CD4-positive, alpha-beta T cell treated with Interleukin-12 subunit alpha and Interleukin-12 subunit beta, for 1 hour (primary cell): ENCODE results near the gene EFHD2.
"Not testable (repeated sequence)": the region's sequence is repeated elsewhere in the genome, so short reads cannot be mapped to it uniquely, and the experiment has no call there.

Source experiments
- DNase-seq: peaks from one replicate; pipeline ENCODE4 v3.0.0-alpha.2; 2020

EFHD2 gene

DNA sequence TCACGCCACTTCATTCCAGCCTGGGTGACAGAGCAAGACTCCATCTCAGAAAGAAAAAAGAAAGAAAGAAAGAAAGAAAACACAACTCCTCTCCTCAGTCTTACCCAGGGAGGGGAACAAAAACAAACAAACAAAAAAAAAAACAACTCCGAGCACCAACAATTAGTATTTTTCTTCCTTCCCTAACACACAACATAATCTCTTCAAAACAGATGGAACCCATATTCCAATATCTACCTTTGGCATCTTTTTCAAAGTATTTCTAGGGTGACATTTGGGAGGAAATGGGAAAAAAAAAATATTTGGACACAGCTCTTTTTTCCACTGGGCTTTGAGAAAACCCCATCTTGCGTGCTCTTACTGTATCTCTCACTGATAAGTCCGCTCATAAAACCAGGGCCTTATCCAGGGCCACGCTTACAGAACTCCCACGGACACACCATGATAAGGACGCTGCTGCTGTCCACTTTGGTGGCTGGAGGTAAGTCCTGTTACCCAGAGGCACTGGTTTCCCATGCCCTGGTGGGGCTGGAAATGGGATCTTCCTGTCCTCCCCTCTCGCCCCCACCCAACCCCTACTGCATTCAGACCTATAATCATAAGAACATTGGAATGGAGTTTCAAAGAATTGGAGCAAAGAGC, 46.7 kb downstream of the EFHD2 start, which contains the start of gene CELA2A:
Gene CELA2A, plus strand, starts transcription at position 420 of the 642 bp plus-strand sequence. Its CDS starts 22 bp downstream, at position 442.
- DNase-seq, result no peak

DNA sequence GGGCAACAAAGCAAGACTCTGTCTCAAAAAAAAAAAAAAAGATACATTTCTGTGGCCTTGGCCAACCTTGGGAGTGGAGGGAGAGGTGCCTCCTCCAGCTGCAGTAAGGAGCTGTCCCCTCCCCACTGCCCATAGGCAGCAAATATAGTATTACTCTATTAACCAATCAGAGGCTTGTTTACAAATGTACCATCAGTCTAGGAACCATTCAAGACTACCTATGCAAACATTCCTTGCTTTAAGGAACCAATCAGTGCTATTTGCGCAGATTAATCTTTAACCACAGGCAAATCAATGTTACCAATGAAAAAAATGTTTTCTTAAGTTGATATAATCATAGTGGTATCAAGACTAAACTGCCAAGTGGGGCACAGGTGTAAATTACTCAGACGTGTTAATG, 47.9 kb downstream of the EFHD2 start:
- no peak for DNase-seq

GRCh38 chr1:15458388-15458787, 48.7 kb downstream of the EFHD2 start:
- not testable (repeated sequence) for DNase-seq

DNA sequence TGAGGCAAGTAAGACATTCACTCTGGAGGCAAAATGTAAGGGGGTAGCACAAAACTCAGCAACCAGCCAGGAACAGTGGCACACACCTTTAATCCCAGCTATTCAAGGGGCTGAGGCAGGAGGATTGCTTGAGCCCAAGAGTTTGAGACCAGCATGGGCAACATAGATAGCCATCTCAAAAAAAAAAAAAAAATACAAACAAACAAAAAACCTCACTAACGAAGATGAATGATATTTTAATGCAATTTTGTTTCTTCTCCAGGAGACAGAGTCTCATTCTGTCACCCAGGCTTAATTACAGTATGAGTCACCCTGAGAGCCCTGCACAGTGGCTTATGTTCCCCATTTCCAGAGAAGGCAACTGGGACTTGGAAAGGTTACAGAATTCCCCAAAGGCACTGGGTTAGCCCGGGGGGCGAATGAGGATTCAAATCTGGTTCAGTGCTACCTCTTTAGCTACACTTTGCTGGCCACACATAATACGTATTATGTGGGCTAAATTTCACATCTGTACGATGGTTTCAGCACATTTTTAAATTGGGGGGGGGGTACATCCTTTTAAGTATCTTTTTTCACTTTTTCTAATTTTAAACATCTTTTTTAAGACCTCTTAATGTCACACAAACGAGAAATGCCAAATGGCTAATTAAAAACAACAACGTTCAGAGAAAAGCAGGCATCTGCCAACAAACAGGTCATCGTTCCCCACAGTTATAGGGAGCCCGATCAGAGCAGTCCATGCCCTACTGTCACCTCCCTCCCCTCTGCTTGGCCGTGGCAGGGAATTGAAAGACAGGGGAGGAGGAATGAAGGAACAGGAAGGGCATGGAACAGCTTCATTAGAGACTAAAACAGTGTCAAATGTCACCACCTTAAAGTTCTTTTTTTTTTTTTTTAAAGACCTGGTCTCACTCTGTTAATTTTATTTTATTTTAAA, 50.4 kb downstream of the EFHD2 start:
- DNase-seq, result no peak

DNA sequence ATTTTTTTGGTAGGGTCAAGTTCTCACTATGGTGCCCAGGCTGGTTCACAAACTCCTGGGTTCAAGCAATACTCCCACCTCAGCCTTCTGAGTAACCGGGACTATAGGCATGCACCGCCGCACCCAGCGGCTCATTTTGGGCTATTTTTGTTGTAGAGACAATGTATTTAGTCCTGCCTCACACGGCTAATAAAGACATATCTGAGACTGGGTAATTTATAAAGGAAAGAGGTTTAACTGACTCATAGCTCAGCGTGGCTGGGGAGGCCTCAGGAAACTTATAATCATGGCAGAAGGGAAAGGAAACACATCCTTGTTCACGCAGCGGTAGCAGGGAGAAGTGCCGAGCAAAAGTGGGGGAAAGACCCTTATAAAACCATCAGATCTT, 51.0 kb downstream of the EFHD2 start:
- DNase-seq, result no peak

DNA sequence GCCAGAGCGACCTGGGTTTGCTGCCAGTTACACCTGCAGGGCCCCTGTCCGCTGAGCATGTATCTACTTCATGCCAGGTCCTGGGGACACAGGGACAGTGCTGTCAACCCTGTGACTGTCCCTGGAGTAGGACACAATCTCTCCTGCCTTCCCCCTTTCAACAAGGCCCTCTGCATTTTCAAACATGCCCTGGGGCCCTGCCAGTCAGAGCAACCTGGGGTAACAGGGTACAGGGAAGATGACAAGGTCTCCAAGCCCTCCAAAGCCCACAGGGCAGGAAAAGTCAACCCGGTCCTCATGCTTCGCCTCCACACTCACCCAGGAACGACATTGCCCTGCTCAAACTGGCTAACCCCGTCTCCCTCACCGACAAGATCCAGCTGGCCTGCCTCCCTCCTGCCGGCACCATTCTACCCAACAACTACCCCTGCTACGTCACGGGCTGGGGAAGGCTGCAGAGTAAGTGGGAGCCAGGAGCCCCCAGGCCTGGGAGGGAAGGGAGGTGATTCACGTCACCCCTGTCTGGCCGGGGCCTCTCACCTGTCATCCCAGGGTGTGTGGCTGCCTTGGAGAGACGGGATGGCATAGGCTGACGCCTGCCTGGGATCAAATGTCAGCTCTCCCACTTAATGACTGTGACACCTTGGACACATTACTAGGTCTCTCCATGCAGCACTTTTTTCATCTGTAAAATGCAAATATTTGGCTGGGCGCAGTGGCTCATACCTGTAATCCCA, 53.5 kb downstream of the EFHD2 start:
- not testable (repeated sequence) for DNase-seq

GRCh38 chr1:15463926-15464322, 54.2 kb downstream of the EFHD2 start:
- not testable (repeated sequence) for DNase-seq

GRCh38 chr1:15465674-15466073, 56.0 kb downstream of the EFHD2 start:
- no peak for DNase-seq

GRCh38 chr1:15466955-15467625, 57.4 kb downstream of the EFHD2 start:
- not testable (repeated sequence) for DNase-seq

GRCh38 chr1:15468145-15468544, 58.5 kb downstream of the EFHD2 start:
- no peak for DNase-seq

DNA sequence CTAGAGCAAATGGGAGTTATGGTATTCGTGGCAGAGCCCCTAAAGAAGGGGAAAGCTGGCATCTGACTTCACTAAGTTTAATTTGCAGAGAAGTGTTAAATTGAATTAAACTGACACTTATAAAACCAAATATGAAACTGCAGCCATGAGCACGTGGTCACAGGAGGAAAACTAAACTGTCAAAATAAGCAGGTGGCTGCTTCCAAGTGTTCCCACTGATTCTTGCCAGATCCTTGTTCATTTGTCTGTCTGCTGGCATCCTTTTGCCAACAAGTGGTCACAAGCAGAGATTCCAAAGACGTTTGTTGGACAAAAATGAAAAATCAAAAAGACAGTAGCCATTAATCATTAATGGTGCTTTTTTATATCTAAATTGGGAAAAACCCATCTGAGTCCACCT, 59.7 kb downstream of the EFHD2 start:
- DNase-seq, result no peak

GRCh38 chr1:15469821-15470448, 60.2 kb downstream of the EFHD2 start:
- not testable (repeated sequence) for DNase-seq

DNA sequence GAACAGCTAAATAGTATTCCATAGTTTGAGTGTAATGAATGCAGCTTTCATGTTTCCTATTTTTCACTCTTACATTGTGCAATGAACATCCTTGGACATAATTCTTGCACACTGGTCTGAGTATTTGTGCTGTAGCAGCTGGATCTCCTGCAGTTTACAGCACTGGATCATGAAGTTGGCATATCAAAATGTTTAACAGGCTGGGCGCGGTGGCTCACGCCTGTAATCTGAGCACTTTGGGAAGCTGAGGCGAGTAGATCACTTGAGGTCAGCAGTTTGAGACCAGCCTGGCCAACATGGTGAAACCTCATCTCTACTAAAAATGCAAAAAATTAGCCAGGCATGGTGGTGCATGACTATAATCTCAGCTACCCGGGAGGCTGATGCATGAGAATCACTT, 61.4 kb downstream of the EFHD2 start:
- DNase-seq, result not testable (repeated sequence)

DNA sequence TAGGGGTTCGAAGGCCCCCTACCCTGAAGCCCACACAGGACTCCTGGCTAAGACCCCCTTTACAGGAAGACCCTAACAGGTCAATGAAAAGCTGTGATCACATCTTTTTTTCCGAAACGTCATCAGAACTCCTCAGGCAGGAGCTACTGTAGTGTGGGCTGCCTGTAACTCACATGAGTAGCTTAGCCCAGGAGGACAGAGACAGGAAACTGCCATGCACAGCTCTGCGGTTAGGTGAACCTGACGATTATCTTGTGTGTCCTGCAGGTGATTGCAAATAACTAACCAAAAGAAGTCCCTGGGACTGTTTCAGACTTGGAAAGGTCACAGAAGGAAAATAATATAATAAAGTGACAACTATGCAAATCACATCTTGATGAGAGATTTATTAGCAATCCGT, 62.0 kb downstream of the EFHD2 start:
- not testable (repeated sequence) for DNase-seq

- DNase-seq, result no peak
These were observed 62.9 kb downstream of the EFHD2 start for GRCh38 chr1:15472587-15472986.

- DNase-seq, result no peak
These were observed 66.1 kb downstream of the EFHD2 start, which contains the start of gene CELA2B for GRCh38 chr1:15475752-15476314. Gene CELA2B, plus strand, starts transcription at chr1:15476104. Its CDS starts 22 bp downstream, at chr1:15476126.

DNA sequence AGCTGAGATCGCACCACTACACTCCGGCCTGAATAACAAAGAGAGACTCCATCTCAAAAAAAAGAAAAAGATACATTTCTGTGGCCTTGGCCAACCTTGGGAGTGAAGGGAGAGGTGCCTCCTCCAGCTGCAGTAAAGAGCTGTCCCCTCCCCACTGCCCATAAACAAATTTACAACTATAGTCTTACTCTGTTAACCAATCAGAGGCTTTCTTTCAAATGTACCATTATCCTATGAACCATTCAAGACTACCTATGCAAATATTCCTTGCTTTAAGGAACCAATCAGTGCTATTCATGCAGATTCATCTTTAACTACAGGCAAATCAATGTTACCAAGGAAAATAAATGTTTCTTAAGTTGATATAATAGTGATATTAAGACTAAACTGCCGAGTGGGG, 67.2 kb downstream of the EFHD2 start:
- DNase-seq, result no peak

DNA sequence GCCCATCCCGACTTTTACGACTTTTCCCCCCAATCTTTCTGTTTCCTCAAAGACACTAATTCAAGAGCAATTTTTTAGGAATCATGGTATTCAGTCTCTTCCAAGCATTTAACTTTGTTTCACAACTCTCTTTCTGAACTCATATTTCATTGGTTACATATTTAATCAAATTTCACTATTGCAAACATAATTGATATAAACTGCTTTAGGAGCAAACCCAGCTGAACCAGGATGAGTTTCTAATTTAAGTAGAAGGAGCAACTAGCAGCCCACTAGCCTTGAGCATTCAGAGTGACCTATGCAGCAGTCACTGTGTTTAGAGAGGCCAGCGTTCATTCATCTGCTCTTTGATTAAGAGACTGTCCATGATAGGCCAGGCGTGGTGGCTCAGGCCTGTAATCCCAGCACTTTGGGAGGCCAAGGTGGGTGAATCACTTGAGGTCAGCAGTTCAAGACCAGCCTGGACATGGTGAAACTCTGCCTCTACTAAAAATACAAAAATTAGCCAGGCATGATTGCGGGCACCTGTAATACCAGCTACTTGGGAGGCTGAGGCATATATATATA, 68.0 kb downstream of the EFHD2 start:
- DNase-seq, result no peak
